SKM-1 (cell line): ENCODE results near the gene HNRNPA1L2.
"Not testable (repeated sequence)": the region's sequence is repeated elsewhere in the genome, so short reads cannot be mapped to it uniquely, and the experiment has no call there.

Experiments used
- DNase-seq: peaks from one replicate; lab custom pipeline; 2025; ENCODE audit not compliant: unreplicated experiment; lab: John Stamatoyannopoulos, UW

HNRNPA1L2 gene

DNA sequence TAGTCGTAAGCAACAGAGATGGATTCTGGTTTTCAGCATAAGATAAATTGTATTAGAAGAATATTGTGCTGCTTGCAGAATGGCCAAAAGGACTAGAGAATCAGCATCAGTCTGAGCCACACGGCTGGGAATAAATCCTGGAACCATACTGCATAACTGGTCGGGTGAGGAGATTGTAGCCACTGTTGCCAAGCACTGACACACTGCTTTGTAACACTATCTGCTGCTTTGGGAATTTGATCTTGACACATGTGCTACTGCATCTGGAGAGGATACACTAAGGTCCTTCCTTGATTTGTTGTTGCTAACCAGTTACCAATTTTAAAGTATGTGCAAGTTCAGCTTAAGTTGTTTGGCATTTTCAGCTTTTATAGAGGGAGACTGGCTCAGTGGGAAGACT lies 1.9 kb downstream of the HNRNPA1L2 start:
- DNase-seq, result no peak

DNA sequence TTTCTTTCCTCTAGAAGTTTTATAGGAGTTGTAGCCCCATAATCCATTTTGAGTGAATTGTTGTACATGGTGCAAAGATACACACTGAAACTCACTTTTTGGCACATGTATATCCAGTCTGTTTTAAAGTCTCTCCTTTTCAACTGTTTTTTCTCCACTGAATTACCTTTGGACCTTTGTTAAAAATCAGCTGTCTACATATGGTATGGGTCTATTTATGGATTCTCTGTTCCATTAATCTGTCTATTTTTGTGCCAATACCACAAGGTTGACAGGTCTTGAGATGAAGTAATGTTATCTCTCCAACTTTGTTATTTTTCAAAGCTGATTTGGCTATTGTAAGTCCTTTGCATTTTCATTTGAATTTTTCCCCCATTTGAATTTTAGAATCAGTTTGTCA lies 4.7 kb downstream of the HNRNPA1L2 start:
- no peak for DNase-seq

- DNase-seq, result no peak
Measured at GRCh38 chr13:52650731-52651130, 8.5 kb downstream of the HNRNPA1L2 start.

GRCh38 chr13:52651897-52652195 lies 9.6 kb downstream of the HNRNPA1L2 start:
- DNase-seq, result peak; percentile 74

DNA sequence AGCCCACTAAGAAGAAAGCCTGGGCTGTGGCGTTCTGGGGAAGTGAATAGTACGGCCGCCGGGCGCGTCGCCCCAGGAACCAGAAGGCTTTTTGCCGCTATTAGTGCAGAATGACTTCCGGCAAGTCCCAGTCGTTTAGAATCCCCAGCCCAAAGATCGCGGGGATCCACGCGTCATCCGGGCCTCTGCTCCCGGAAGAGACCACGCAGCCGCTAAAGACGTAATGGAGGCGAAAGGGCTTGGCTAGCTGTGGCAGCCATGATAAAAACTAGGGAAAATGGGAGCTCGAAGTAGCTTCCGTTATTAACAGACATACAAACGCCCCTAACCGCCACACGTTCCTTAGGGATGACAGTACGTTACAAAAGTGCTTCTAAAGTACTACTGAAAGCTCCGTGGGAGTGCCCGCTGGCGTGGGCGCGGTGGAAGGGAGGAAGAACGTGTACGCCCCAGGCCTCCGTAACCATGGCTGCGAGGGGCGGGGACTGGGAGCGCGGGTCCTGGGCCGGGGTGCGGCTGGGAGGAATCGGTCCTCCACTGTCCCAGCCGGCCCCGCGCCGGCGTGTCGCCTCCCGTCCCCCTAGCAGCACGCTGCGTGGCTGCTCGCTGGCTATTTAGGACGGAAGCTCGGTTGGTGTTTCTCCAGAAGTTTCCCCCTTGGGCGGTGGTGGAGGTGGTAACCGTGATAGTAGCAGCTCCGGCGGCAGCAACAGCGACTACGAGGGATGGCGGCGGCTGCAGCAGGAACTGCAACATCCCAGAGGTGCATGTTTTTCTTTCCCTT lies 10.2 kb downstream of the HNRNPA1L2 start, which contains the start of gene SUGT1:
Gene SUGT1 (plus strand): TSS at position 641 of the 784 bp plus-strand sequence. CDS start 85 bp downstream, at position 726.
- peak; percentile 93 for DNase-seq

DNA sequence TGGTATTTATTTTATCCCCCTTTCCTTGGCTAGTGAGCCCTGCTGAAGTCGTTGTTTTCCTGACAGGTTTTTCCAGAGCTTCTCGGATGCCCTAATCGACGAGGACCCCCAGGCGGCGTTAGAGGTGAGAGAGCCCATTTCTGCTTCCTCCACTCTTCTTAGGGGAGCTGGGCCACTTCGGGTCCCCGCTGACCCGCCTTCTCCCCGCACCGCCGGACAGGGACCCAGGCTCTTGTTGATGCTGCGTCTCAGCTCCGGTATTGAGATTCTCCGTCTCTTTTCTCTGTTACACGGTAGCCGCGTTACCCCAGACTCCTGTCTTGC lies 10.7 kb downstream of the HNRNPA1L2 start:
- DNase-seq, result no peak

DNA sequence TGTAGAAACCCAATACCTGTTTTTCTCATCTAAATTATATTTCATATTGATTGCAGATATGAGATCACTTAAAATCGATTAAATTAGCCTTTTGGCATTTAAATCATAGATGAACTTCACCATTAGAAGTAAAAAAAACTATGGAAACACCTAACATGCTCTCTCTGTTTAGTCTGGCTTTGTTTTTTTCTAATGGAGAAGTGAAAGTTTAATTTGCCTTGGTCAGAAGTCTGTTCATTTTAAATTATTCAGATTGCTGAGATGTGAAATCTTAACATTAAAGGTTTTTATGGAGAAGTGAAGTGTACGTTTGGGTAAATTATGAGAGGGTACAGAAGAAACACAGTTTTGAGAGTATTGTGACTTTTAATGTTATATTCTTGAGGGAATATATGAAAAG lies 17.1 kb downstream of the HNRNPA1L2 start:
- no peak for DNase-seq

DNA sequence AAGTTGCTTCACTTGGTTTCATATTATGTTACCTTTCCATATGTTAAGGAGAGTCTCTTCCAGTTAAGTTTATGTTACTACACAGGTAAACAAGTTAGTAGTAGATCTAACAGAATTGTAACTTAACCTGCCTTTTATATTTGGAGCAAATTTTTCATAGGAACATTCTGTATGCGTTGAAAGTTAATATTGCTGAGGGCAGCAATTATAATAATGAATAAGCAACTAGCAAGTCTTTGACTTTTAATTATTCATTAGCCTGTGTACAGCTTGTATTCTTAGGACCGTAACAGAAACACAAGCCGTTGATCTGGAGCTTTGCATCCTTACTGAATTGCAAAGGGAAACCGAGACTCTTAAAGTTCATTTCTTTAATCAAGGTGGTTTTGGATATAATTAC lies 22.0 kb downstream of the HNRNPA1L2 start:
- no peak for DNase-seq

- DNase-seq, result no peak
Measured at GRCh38 chr13:52665325-52665724, 23.1 kb downstream of the HNRNPA1L2 start.

GRCh38 chr13:52669677-52670076 lies 27.4 kb downstream of the HNRNPA1L2 start:
- no peak for DNase-seq

DNA sequence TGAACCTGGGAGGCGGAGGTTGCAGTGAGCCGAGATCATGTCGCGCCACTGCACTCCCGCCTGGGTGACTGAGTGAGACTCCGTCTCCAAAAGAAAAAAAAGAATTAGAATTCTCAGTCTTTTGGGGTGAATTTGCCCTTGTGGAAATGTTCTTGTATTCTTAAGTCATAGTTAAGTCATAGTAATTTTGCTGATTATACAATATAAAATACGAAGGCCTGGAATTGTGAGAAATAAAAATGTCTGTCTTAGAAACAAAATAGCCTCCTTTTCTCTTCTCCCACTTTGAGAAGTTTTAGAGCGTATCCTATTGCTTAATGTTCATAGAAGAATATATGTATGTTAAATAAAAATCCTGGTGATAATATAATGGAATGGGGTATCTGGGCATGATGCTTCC lies 28.5 kb downstream of the HNRNPA1L2 start:
- no peak for DNase-seq

- DNase-seq, result no peak
Measured at GRCh38 chr13:52673465-52673864, 31.2 kb downstream of the HNRNPA1L2 start.

DNA sequence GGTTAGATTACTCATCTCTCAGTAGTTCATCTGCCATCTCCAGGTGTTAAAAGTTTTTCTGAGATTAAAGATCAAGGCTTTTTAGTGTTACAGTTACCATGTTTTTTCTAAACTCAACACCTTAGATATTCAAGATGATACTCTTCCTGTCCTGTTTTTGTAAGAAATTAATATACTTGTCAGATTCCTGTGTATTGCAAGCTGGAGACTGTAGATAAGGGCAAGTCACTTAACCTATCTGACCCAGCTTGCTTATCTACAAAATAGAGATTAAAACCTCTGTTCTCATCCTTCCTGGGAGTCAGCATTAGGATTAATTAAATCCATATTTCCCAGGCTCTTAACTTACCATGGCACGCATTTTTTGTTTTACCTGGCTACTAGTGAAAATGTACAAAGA lies 35.6 kb downstream of the HNRNPA1L2 start:
- no peak for DNase-seq

DNA sequence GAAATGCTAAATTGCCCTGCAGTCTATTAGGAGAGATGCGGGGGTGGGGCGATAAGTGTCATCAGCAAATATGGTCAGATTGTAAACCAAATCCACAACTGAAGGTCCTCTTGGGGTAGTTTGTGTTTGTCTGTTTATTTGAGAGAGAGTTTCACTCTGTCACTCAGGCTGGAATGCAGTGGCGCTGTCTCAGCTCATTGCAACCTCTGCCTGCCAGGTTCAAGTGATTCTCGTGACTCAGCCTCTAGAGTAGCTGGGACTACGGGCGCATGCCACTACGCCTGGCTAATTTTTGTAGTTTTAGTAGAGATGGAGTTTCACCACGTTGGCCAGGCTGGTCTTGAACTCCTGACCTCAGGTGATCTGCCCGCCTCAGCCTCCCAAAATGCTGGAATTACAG lies 43.6 kb downstream of the HNRNPA1L2 start:
- not testable (repeated sequence) for DNase-seq

DNA sequence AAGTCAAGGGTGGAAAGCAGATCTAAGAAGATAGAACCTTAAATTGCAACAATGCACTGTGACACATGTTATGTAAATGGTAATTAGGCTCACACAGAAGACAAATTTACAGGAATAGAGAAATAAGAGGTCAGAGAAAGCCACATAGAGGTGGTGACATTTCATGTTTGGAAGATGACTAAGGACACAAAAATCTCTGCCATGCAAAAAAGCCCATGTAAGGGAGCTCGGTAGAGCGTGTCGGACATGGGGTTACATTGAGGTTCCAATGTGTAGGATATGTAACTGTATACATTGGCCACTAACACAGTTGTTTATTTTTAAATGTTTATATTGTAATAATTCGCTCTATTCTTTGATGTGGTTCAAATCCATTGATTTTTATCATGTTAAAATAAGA lies 44.1 kb downstream of the HNRNPA1L2 start:
- no peak for DNase-seq
